HG03066 (cell line): Measurements from ENCODE around the gene FBN1.

ENCODE experiments used
- ATAC-seq: cut with Tn5 transposase; IDR thresholded peaks from one replicate; pipeline ENCODE4 v1.9.1; 2021; ENCODE audit warnings: low read depth; ENCODE audit not compliant: unreplicated experiment

Gene FBN1

DNA sequence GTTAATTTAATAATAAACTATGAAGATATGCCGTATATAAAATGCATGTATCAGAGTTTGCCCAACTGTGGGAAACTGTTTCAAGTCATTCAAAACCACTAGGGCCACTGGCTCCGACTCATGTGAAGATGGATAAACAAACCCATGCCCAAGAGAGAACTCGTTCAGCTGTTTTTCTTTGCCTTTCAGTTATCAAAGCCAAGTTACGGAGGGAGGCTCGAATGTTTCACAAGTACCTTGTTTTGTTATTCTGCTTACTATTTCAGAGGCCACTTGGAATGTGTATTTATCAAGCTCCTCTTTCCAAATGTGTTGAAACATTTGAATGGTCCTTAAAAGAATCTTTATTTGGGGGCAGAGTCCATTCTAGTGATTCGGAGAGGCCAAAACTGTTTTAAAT, 232.2 kb downstream of the FBN1 start:
- ATAC-seq: no peak

DNA sequence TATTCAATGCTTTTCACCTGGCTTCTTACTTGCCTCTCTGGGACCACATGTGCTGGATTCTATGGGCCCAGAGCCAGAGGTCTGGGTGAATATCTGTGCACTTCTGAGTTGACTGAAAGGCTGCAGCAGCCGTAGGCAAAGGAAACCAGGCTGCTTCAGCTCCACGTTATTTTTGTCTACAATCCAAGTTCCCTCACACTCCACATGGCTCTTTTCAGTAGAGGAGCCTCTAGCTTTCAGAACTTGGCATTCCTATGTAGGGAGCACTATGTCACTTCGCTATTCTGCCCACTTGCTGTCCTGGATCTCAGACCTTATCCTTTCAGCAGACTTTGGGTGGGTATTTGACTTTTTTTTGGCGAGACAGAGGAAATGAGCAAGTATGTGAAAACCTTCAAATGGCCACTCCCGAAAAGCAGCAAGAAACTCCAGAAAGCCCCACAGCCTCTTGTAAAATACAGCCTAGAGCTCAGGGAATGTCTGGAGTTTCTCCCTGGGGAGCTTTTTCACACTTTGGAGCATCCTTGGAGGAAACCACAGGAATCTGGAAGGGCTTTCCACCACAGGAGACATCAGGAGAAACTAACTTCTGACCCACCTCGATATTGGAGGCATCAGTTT, 233.4 kb downstream of the FBN1 start:
- ATAC-seq: no peak

DNA sequence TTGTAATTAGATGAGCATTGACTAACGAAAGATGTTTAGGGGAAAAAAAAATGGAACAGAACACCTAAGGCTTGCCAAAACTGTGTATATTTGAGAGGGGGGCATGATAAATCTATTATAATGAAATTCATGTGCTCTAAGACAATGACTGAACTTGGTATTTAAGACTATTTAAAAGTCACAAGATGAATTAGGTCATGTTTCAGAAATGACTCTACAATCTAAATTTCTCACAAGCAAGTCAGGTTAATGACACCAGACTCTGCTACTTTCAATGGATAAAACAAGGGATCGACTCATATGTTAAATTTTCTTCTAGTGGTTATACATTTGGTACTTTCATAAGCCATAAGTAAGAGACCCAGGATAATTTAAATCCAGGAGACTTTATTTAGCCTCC, 235.9 kb downstream of the FBN1 start:
- ATAC-seq: no peak

DNA sequence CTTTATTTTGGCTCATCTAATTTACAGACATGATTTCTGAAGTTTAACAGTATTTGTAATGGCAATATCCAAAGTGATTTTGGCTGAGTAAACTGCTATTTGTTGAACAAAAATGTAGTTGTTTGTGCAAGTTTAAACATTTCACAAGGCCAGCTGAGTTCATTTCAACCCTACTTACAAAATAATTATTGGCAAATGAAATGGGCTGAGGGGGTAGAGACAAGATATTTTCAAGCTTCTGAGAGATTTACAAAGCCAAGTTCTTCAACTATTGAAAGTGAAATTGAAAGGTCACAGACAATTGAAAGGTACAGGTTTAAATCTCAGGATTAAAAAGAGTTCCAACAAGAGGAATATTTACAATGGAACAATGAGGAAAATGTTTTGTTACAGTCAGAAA, 237.2 kb downstream of the FBN1 start:
- no peak for ATAC-seq

DNA sequence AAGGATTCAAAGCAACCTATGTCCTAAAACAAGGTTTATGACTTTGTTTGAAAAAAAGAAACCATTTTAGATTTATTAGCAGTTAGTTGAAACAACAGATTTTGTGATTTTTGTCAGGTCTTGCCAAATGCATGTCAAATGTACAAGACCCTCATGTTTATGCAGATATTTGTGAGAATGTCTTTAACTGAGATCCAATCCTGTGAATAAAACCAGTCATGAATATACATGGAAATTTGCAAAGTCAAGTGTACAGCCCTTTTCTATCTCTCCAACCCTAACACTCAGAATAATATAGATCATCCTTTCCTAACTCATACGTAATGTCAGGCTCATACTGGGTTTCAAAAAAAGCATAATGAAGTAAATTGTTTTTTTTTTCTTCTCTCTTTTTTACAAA, 237.9 kb downstream of the FBN1 start:
- no peak for ATAC-seq

DNA sequence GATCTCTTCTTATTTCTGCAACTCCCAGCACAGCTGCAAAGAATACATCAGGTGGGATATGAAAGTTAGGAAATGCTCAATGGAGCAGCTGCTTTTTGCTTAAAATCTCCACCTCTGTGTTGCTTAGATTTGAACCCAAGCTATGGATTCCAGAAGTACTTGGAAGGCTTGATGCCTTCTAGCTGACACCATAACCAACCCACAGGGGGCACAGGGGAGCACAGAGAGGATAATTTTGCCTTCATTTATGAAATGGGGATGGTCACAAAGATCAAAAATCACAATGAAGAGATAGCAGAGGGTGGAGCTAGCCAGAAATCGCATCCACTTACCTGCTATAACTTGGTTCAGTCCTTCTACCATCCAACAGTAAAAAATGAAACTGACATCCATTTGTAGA, 238.6 kb downstream of the FBN1 start:
- no peak for ATAC-seq

DNA sequence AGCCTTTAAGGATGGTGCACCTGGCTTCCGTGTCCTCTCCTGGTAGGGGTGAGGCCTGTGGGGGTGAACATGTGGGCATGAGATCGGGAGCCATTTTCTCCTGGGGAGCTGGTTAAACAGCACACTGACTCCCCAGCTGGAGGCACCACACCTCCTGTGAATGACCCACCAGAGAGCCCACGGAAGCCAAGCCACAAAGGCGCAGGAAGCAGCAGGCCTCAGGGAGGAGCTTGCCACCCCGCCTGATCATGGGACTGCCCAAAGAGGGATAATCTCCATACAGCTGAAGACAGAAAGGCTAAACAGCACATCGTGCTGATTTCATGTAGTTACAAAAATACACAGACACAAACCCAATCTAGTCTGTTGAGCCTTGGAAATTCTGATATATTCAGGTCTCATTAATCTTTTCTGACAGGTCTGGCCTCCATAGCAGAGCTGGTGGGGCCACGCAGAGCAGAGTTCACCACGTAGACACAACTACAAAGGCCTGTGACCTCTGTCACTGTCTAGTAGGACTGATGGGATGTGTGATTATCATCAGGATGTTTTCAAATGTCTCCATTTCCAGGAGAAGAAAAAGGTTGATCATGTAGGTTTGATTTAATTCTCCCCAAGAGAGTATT, 239.1 kb downstream of the FBN1 start:
- ATAC-seq: no peak

DNA sequence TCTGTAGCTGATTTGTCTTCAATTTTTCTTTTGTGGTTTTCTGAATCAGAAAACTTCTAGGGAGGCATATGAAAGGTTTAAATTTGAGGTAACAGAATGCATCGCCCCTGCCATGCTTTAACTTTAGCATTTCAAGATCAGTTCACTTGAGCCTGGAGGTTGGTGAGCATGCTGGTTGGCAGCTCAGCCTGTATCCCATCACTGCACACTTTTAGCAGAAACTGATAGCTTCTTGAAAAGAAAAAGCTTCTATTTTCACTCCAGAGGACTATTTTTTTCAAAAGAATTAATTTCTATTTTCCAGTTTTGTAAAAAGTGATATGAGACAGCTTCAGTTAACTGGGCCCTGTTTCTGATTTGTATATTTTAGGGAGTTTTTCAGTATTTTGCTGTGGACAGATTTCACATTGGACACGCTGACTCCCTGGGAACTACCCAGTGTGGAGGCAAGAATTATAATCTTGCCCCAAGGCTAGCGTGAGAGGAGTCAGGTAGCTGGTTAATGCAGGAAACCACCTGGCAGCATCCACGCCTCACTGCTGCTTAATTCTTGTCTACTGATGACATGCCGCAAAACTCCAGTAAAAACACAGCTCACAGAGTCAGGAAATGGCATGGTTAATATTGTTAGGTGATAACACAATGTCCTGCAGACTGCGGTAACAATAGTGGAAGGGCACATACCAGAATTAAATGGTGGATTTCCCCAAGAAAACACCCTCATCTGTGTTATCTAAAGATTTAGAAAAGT, 242.9 kb downstream of the FBN1 start:
- no peak for ATAC-seq

DNA sequence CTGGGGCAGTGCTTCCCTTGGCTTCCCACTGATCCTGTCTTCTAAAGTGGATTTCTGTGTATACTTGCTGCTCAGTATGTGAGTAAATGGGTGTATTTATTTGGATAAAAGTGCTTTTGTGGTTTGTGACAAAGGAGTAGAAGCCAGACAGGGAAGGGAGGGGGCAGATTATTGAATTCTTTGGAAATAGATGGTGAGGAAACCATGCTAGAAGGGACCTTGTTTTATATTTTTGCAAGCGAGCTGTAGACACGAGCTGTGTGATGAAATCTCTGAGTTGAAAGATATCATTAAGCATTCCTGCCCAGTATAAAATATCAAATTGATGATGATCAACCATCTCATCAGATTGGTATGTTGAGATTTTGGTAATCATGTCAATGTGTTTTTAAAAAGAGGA, 245.4 kb downstream of the FBN1 start:
- ATAC-seq: no peak

DNA sequence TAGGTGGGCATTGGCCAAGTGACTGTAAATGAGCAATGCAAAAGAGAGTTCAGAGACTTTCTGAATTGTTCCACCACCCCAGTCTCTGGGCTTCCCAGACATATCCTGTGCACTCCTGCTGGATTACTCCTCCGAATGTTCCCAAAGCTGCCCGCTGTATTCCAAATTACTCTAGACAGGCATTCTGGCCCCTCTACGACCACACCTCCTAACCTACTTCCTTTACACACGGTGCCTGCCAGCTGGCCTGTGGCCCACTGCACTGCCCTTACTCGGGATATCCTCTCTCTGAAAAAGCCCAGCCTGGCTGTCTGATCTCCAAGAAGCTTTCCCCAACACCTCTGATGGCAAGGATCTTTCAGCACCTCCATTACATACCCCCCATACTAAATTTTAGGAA, 247.7 kb downstream of the FBN1 start:
- ATAC-seq: no peak

DNA sequence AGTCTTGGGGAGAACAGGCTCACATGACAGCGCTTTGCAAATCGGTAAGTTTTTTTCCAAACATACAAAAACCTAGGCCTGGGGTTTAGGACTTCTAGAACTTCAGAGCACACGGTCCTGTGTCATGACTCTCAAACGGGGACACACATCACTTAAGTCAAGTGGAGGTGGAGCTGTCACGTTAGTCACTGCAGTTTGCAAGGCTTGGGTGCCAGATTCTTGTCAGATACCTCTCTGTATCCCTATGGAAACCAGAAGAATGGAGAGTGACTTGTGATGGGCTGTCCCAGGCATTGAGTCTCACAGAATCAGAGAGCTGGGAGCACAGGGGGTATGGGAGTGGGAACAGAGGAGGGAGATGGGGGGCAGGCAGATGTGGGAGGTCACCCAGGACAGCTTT, 249.5 kb downstream of the FBN1 start:
- no peak for ATAC-seq

DNA sequence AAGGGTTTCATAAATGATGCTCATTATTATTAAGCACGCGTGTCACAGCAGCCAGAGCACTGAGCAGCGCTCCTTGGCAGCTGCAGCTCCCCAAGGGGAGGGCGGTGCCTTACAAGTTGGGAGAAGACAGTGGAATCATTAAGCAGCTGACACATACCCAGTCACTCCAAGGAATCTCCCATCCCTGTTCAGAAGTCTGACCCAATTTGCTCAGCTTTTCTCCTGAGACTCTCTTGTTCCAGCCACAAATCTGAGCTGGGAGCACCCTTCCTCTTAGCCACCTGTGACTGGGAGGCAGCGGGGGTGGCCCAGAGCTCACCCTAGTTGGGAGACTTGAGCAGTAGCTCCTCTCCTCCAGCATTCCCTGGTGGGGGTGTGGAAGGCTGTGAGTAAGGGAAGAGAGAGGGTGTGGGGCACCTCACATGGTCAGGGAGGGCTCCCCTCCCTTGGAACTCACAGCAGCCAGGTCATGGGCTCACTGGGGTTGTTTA, 249.9 kb downstream of the FBN1 start:
- ATAC-seq: no peak

DNA sequence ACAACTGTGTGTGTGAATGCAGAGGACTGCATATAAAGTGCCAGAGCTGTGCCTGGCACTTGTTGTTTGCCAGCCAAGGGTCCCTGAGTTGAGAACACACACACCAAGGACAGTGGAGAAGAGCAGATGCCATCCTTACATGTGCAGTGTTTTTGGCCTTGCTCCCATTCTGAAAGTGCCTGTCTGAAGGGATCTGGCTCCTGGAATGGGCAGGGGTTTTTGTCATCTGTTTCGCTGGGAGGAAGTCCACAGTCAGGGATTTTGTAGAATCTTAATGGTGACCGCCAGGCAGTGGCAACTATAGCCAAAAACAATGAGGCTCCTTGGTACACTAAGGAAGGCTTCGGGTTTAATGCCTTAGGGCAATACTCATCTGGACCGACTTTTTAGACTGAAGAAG, 250.5 kb downstream of the FBN1 start:
- ATAC-seq: no peak

DNA sequence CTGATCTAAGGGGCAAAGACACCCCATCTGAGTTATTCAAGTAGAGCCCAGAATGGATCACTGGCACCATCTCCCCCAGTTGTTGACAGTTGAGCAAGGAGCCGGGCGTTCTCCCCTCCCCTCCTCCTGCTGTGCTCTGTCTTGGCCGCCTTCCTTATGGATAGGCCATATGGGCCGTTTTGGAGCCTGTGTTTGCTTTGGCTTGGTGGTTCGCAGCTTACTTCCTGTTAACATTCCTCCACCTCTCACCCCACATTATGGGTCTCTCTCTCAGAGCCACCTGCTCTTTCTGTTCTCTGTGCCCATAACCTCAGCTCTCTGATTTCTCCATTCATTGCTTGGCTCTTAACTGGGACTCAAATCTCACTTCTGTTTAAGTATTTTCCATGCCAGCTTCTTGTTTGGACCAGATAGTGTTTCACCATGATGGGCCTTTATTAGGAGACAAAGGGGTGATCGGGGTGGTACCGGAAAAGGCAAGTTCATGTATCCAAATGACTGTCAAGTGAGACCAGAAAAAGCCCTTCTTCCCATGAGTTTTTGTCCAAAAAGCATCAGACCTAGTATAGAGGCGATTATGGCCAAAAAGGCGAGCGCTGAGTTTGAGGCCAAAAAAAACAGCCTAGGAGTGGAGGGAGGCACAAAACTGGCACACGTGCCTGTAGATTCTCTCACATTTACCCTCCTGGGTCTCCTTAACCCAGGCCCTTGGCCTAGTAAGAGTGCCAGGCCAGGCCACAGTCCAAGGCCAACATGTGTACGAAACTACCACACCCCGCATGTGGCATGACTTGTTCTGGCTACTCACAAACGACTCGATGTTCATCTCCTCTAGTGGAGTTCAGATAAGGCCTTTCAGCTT, 251.6 kb downstream of the FBN1 start:
- no peak for ATAC-seq

DNA sequence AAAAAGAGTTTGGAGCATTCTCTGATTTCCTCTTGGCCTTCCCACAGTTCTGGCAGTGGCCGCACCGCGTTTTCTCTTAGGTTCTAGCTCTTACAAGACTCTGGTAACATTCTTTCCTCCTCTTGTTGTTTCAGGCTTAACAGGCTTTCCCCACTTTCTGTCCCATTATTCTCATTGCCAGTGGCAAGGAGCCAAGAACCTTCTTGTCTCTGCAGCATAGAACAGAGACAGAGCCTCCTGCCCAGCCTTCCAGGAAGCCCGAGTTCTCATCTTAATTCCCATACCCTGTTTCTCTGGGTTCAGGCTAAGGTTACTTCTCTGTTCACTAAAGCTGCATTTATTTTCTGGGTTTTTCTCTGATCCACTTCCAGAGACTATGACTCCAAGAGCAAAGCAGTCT, 253.2 kb downstream of the FBN1 start:
- no peak for ATAC-seq

DNA sequence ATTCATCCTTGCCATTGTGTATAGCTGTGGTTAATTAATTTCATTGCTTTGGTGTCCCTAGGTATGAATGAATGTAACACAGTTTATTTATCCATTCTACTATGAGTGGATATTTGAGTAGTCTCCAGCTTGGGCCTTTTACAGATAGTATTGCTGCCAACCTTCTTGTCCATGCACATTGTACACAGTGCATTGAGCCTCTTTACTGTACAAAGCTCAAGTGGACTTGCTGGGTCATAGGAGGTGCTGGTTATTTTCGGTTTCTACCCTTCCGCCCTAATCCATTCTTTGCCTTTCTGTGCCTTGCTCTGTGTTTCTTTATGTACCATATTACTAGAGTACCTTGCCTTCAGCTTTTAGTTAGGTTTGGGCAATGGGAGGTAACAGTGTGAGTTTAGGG, 253.6 kb downstream of the FBN1 start:
- no peak for ATAC-seq

DNA sequence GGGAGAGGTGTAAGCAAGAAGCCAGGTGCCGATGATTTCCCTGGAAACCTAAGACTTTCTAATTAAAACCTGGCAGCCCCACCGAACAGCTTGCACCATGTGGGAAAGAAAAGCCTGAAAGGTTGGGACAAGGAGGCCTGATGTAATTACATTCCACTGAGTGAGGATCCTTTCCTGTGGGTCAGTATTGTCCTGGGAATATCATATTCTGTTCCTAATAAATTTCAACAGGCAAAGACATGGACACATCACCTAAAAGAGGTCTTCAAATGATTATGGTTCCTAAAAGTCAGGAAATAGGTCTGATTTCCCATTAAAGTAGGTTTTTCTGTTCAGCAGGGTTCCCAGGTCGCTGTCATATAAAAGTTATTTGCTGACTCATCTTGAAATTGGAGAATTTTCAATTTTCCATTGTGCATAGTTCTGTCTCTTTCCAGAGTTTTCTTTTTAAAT, 255.8 kb downstream of the FBN1 start:
- ATAC-seq: no peak

DNA sequence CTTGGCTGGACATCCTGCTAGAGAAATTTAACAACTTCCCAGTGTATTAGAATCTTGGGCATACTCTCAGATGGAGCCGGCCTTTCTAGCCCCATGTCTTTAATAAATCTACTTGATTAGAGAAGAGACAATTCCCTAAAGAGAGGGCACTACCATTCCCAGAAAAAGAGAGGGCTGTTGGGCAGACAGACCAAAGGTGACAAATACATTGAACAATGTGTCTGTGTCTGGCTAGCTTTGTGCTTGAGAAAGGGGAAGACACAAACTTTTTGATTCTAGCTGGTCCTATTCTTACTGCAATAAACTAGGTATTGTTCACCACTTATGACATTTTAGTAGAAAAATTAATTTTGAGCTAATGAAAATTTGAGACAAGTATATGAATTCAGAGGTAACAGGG, 256.6 kb downstream of the FBN1 start:
- ATAC-seq: no peak

DNA sequence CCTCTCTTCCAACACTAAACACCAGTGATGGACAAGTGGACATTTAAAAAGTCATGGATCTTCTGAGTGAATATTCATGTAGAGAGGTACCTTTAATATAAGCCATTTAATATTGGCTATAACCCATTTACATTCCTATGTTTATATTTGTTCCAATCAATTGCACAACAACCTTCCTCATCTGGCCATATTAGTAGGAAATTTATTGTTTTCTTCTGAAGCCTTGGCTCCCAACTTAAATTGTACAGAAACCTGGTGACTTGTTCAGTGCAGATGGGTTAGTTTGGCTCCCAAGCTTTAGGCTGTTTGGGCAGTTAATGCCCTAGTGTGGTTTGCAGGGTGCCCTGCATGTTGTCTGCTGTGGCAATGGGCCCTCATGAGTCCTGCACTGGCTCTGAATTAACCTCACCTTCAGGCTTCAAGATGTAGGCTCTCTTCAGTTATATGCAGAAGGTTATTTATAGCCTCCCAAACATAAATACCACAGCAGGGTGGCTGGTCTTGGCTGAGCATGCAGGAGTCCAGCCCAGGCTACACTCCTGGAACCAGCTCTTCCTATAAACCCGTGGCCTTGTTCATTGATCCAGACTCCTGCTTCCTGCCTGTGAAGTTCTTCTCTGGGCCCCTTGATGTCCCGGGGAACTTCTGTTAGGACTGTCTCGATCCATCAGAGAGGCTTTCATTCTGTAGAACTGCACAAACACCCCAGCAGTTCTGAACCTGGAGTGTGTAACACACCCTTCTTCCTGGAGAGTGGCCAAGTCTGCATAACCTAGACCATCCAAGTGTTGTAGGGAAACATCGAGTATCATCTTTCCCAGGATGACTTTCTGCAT, 257.3 kb downstream of the FBN1 start:
- no peak for ATAC-seq
